RWPE2 (cell line): Measurements from ENCODE around the gene RPL19.

ENCODE experiments used
- ATAC-seq: fragments of 200-7000 bp; cut with Tn5 transposase; 3 replicates; pipeline ENCODE4 v1.9.1; 2021; ENCODE audit warnings: low read depth
- DNase-seq: peaks from one replicate; pipeline ENCODE4 v3.0.0-alpha.2; 2020; ENCODE audit warnings: low spot score
- H3K27ac ChIP-seq: fragments of 450-650 bp; 2 replicates; pipeline ENCODE4 v1.5.1; 2017; ENCODE audit warnings: mild to moderate bottlenecking; ENCODE audit not compliant: poor library complexity, severe bottlenecking
- H3K27me3 ChIP-seq: fragments of 250-450 bp; sonication (Bioruptor Pico); 2 replicates; pipeline ENCODE4 v1.5.1; 2021; ENCODE audit warnings: mild to moderate bottlenecking, moderate library complexity; ENCODE audit not compliant: insufficient read depth, poor library complexity, severe bottlenecking
- H3K36me3 ChIP-seq: fragments of 250-450 bp; sonication (Bioruptor Pico); 2 replicates; pipeline ENCODE4 v1.5.1; 2020; ENCODE audit warnings: low read depth, mild to moderate bottlenecking, moderate library complexity
- H3K4me1 ChIP-seq: fragments of 250-450 bp; sonication (Bioruptor Pico); 2 replicates; pipeline ENCODE4 v1.5.1; 2021; ENCODE audit warnings: mild to moderate bottlenecking, moderate library complexity; ENCODE audit not compliant: insufficient read depth, poor library complexity, severe bottlenecking
- H3K4me3 ChIP-seq: fragments of 250-450 bp; sonication (Bioruptor Pico); 2 replicates; pipeline ENCODE4 v1.5.1; 2021; ENCODE audit warnings: mild to moderate bottlenecking, moderate library complexity; ENCODE audit not compliant: severe bottlenecking
- H3K9me3 ChIP-seq: fragments of 250-450 bp; sonication (Bioruptor Pico); 2 replicates; pipeline ENCODE4 v1.5.1; 2021; ENCODE audit warnings: mild to moderate bottlenecking, moderate library complexity; ENCODE audit not compliant: severe bottlenecking
- CTCF ChIP-seq: fragments of 450-650 bp; IDR thresholded peaks from one replicate; pipeline ENCODE4 v1.5.1; 2017; ENCODE audit warnings: mild to moderate bottlenecking, moderate library complexity; ENCODE audit not compliant: poor library complexity, severe bottlenecking

Gene RPL19

DNA sequence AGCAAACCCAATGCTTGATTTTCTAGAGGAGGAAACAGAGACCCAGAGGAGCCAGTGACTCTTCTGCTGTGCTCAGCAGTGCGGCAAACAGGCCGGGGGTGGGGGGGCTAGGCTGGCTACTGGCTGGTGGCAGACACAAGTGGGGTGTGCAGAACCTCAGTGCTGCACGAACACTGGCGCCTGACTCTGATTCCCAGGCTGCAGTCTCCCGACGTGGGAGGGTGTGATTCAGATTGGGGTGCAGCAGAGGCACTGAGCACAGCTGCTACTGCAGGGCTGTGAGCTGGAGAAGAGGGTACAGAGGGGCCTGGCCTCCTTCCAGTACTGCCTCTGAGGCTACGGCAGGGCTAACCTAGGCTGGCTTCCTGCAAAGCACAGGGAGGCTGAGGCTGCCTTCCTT lies 8.1 kb downstream of the RPL19 start:
- H3K4me3 ChIP-seq: no peak overlapping the region
- ATAC-seq: no peak
- no peak for DNase-seq
- H3K9me3 ChIP-seq: no peaks in the 10 kb centered on the region
- H3K36me3 ChIP-seq: peaks cover 22% of the 10 kb centered on the region
- no peak for TF ChIP-seq CTCF
- H3K27ac ChIP-seq: no peak overlapping the region
- peaks cover 4% of the 10 kb centered on the region for H3K4me1 ChIP-seq
- no peaks in the 10 kb centered on the region for H3K27me3 ChIP-seq

DNA sequence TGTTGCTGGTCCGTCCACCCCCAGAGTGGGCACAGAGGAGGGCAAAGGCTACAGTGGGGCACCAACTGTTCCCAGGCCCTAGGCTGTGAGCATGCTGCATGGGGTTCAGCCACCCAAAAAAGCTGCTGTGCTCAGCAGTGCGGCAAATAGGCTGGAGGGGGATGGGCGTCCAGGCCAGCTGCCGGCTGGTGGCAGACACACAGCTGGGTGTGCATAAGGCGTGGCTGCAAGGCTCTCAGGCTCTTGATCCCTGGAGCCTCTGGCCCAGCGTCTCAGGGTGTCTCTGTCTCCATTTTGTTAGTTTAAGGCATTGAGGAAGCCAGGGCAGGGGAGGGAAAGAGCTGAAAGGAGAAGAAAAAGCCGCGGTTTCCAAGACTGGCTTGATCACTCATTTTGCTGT lies 8.8 kb downstream of the RPL19 start:
- Histone ChIP-seq H3K27me3 (no peaks in the 10 kb centered on the region), H3K4me1 (peaks cover 4% of the 10 kb centered on the region), H3K36me3 (peaks cover 14% of the 10 kb centered on the region), H3K9me3 (no peaks in the 10 kb centered on the region), H3K4me3 (no peak overlapping the region), H3K27ac (no peak overlapping the region)
- ATAC-seq (no peak), DNase-seq (no peak)
- TF ChIP-seq CTCF: no peak

DNA sequence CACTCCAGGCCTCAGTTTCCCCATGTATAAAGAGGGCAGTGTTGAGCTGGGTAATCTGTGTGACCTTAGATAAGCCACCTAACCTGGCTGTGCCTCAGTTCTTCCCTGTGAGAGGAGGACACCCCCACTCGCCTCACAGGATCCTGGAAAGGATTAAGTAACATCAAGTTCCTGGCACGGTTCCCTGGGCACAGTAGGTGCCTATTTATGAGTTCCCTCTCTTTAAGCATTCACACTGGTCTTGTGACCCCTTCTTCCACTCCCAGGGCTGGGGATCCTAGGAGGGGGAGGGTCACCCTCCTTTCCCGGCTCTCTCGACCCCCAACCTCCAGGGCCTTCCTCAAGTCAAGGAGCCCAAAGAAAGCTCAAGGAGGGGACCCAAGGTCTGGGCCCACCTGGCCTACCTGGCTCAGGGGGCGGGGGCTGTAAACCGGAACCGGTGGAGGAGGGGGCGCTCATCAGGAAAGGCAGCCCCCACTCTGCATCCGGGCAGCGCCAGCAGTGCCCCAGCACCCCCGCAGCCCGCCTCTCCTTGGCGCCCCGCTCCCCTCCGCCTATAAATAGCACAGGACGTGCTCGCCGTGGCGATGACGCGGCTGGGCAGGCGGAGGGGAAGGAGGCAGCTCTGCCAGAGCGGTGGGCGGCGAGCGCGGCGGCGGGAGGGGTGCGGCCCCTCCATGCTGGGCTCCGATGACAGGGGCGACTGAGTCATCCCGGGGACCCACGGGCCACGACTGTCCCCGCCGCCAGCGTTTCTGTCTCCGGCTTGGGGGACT lies 9.4 kb downstream of the RPL19 start:
- Histone ChIP-seq H3K27ac (no peak overlapping the region), H3K9me3 (no peaks in the 10 kb centered on the region), H3K4me1 (peaks cover 4% of the 10 kb centered on the region), H3K27me3 (no peaks in the 10 kb centered on the region), H3K4me3 (peak overlapping the region; percentile 9), H3K36me3 (peaks cover 8% of the 10 kb centered on the region)
- no peak for ATAC-seq
- no peak for DNase-seq
- TF ChIP-seq CTCF: no peak

DNA sequence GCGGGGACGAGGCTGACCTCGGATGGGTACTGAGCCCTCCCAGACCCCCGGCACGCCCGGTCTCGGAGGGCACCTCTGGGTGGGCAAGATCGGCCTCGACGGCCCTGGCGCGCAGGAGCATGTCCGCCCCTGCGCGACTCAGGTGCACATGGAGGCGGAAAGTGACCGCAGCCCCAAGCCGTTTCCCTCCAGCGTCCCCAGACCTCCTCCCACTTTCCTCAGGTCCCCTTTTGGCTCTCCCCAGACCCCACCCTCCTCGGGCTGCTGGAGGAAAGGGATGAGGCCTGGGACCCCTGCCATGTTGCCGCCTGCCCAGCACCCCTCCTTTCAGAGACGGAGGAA lies 10.0 kb downstream of the RPL19 start:
- no peak for DNase-seq
- H3K27ac ChIP-seq: no peak overlapping the region
- H3K4me1 ChIP-seq: peaks cover 4% of the 10 kb centered on the region
- TF ChIP-seq CTCF: no peak
- peaks cover 3% of the 10 kb centered on the region for H3K36me3 ChIP-seq
- ATAC-seq: no peak
- H3K4me3 ChIP-seq: peak overlapping the region; percentile 9
- H3K27me3 ChIP-seq: no peaks in the 10 kb centered on the region
- H3K9me3 ChIP-seq: no peaks in the 10 kb centered on the region

- H3K4me1 ChIP-seq: peaks cover 4% of the 10 kb centered on the region
- ATAC-seq: no peak
- H3K36me3 ChIP-seq: no peaks in the 10 kb centered on the region
- no peaks in the 10 kb centered on the region for H3K9me3 ChIP-seq
- no peak overlapping the region for H3K27ac ChIP-seq
- no peak for TF ChIP-seq CTCF
- no peaks in the 10 kb centered on the region for H3K27me3 ChIP-seq
- no peak overlapping the region for H3K4me3 ChIP-seq
- no peak for DNase-seq
Observed at GRCh38 chr17:39212195-39212810, 12.2 kb downstream of the RPL19 start.
